T-helper 2 cell treated with Interferon-gamma antibody and Interleukin-4, amounts not matched to agents 5 μg/mL and 100 μg/mL, for 36 hours (primary cell): Measurements from ENCODE around the gene OR2AG1.

Source experiments
- DNase-seq: peaks from one replicate; pipeline ENCODE4 v3.0.0; 2021; ENCODE audit warnings: low spot score
- H3K27ac Mint-ChIP-seq: one replicate; pipeline ENCODE4 v1.8.0; 2021; ENCODE audit warnings: mild to moderate bottlenecking, mixed read lengths
- H3K27me3 Mint-ChIP-seq: one replicate; pipeline ENCODE4 v1.8.0; 2021; ENCODE audit warnings: low read depth, mixed read lengths
- H3K36me3 Mint-ChIP-seq: one replicate; pipeline ENCODE4 v1.8.0; 2021; ENCODE audit warnings: low read depth, mixed read lengths
- H3K4me1 Mint-ChIP-seq: one replicate; pipeline ENCODE4 v1.8.0; 2021; ENCODE audit warnings: low read depth, mixed read lengths
- H3K4me3 Mint-ChIP-seq: one replicate; pipeline ENCODE4 v1.8.0; 2022; ENCODE audit warnings: mild to moderate bottlenecking, moderate library complexity, mixed read lengths
- H3K9me3 Mint-ChIP-seq: one replicate; pipeline ENCODE4 v1.8.0; 2021; ENCODE audit warnings: mixed read lengths

Gene OR2AG1, protein sequence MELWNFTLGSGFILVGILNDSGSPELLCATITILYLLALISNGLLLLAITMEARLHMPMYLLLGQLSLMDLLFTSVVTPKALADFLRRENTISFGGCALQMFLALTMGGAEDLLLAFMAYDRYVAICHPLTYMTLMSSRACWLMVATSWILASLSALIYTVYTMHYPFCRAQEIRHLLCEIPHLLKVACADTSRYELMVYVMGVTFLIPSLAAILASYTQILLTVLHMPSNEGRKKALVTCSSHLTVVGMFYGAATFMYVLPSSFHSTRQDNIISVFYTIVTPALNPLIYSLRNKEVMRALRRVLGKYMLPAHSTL

DNA sequence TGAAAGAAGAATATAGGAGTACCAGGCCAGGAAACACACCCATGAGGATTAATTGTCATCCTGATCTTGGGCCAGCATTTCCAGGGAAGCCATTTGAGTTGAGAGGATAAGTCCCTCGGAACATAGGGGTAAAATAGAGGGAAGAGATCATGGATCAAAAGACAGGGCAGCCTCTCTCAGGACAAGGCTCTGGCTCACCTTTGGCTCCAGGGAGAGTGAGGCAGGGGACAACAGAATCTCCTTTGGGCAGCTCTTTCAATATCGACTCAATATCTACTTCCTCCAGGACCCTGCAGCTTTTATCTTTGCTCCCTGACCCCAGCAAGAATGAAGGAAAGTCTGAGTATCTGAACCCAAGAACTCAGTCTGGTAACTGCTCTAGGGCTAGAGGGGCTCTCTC lies at the start of gene OR2AG1:
Gene OR2AG1, plus strand, starts transcription at position 301 of the 400 bp plus-strand sequence. CDS start 2,018 bp downstream, outside the sequence.
- no peak within 1 kb of the TSS for H3K4me3 Mint-ChIP-seq
- H3K4me1 Mint-ChIP-seq: no peaks in the 10 kb centered on the region
- DNase-seq: no peak
- no peaks in the 10 kb centered on the region for H3K9me3 Mint-ChIP-seq
- peaks cover 20% of the 10 kb centered on the region for H3K27me3 Mint-ChIP-seq
- no peak within 1 kb of the TSS for H3K27ac Mint-ChIP-seq
- H3K36me3 Mint-ChIP-seq: no peaks in the 10 kb centered on the region

DNA sequence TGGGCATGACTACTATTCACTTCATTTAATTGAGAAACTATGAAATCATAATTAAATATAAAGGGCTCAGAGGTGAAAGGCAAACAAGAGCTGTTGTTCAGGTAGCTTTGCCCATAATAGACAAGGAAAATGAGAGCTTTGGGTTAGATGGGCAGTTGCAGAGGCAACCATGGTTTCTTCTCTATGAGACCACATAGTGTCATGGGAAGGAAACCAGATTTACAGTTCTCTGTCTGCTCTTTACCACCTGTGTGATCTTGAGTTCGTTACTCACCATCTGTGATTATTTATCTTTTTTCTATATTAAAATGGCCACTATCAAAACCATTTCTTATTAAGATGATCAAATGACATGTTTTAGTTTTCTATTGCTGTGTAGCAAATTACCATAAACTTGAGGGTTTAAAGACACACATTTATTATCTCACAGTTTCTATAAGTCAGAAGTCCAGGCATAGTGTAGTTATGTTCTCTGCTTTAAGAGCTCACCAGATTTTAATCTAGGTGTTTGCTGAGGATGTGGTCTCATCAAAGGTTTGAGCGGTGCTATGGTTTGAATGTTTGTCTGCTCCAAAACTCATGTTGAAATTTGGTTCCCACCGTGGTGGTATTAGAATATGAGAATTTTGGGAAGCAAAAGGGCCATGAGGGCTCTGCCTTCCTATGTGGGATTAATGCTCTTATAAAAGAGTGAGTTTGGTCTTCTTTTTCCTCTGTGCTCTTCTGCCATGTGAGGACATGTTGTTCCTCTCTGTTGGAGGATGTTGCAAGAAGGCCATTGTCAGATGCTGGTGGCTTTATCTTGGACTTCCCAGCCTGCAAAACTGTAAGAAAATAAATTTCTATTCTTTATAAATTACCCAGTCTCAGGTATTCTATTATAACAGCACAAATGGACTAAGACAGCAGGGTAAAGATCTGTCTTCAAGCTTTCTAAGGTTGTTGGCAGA lies 49.2 kb upstream of the OR2AG1 start:
- peak overlapping the region; percentile 49 for H3K4me3 Mint-ChIP-seq
- peaks cover 56% of the 10 kb centered on the region for H3K4me1 Mint-ChIP-seq

DNA sequence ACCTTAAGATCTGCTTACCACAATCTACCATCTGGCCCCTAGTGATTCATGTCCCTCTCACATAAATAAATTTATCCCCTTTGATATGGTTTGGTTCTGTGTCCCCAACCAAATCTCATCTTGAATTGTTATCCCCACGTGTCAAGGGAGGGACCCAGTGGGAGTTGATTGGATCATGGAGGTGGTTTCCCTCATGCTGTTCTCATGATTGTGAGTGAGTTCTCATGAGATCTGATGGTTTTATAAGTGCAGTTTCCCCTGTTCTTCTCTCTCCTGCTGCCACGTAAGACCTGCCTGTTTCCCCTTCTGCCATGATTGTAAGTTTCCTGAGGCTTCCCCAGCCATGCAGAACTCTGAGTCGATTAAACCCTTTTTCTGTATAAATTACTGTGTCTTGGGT lies 48.2 kb upstream of the OR2AG1 start:
- H3K36me3 Mint-ChIP-seq: peaks cover 65% of the 10 kb centered on the region
- no peak for DNase-seq
- H3K4me1 Mint-ChIP-seq: peaks cover 59% of the 10 kb centered on the region
- H3K27ac Mint-ChIP-seq: no peak overlapping the region
- no peaks in the 10 kb centered on the region for H3K27me3 Mint-ChIP-seq
- no peaks in the 10 kb centered on the region for H3K9me3 Mint-ChIP-seq
- peak overlapping the region; percentile 19 for H3K4me3 Mint-ChIP-seq

More for the DNA sequence above, 49.2 kb upstream of the OR2AG1 start:
- DNase-seq: no peak
- Mint-ChIP-seq H3K36me3 (peaks cover 71% of the 10 kb centered on the region), H3K27me3 (no peaks in the 10 kb centered on the region), H3K27ac (peak overlapping the region; percentile 70), H3K9me3 (no peaks in the 10 kb centered on the region)

DNA sequence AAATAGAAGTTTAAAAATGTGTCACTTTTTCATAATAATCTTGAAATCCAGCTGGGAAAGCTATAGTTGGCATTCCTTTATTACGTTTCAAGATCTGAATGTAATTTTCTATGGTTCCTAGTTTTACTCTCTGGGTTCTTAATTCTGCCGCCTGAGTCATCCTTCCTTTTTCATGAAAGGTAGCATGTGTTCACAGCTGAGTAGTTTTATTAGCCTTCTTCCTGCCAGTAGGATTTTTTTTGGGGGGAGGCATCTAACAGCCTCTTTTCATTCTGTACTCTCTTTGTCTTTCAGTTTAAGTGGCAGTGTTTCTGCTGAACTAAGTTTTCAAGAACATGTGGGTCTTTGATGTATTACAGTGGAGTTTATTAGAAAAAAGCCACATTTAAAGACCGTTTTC lies 47.5 kb upstream of the OR2AG1 start:
- Mint-ChIP-seq H3K9me3 (no peaks in the 10 kb centered on the region), H3K4me3 (peak overlapping the region; percentile 3), H3K27me3 (no peaks in the 10 kb centered on the region), H3K36me3 (peaks cover 68% of the 10 kb centered on the region), H3K27ac (peak overlapping the region; percentile 5), H3K4me1 (peaks cover 63% of the 10 kb centered on the region)
- no peak for DNase-seq

DNA sequence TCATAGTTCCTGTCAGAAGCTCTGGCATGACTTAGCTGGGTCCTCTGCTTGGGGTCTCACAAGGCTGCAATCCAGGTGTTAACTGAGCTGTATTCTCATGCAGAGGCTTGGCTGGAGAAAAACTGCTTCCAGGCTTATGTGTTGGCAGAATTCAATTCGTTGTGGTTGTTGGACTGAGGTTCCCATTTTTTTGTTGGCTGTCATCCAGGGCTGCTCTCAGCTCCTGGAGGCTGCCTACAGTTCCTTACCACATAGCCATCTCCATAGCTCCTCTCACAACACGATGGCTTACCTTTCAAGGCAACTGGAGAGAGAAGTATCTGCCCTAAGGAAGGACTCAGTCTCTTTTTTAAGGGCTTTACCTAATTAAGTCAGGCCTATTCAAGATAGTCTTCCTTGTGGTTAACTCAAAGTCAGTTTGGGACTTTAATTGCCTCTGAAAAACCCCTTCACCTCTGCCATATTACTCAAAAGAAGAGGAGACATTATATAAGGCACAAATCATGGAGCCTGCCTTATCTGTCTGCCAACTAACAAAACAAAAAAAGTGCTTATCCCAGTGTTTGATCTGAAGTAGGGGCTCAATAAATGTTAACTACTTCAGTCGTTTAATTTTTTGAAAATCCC lies 46.2 kb upstream of the OR2AG1 start:
- Mint-ChIP-seq H3K9me3 (no peaks in the 10 kb centered on the region), H3K36me3 (peaks cover 63% of the 10 kb centered on the region), H3K4me3 (no peak overlapping the region), H3K27ac (no peak overlapping the region), H3K27me3 (no peaks in the 10 kb centered on the region), H3K4me1 (peaks cover 65% of the 10 kb centered on the region)
- DNase-seq: no peak

DNA sequence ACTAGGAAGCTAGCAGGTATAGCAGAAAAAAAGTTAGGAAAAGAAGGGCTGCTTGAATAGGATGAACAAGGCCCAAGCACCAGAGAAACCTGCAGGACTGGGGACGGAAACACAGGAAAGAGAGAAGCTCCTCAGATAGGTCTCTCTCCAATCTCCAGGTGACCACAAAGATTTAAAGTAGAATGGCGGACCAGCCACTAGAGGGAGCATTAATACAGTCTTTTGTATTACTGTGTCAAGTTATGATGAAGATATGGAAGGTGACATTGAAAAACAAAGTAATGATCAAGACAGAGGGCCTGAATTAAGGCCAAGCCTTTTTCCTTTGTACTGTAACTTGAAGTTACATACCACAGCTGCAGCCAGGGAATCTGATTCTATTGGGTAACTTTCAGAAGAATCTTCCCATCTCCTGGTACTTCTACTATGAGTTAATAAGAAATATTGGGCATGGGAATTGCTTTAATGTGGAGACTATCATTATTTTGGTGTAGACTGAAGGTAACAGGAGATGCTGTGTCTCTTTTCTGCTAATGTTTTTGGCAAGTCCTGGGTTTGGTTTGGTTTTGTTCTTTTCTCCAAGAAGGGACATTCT lies 44.9 kb upstream of the OR2AG1 start:
- H3K27ac Mint-ChIP-seq: peak overlapping the region; percentile 4
- H3K4me3 Mint-ChIP-seq: no peak overlapping the region
- H3K4me1 Mint-ChIP-seq: peaks cover 77% of the 10 kb centered on the region
- peaks cover 65% of the 10 kb centered on the region for H3K36me3 Mint-ChIP-seq
- H3K27me3 Mint-ChIP-seq: no peaks in the 10 kb centered on the region
- DNase-seq: peak; percentile 49
- H3K9me3 Mint-ChIP-seq: no peaks in the 10 kb centered on the region

DNA sequence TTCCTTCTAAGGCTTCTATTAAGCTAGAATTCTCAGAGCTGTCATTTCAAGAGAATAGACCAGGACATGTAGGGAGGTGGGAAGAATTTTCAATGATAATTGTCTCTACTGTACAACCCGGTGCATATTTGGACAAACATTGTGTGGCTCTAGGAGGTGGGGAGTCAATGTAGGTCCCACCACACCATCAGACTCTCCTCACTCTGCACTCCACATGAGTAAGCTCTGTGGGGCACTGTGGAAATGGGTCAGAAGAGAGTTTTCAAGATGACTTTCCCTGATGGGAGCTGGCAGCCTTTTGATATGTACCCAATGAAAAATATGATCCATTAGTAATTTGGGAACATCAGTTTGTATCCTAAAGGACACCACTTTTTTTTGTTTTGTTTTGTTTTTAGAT lies 44.2 kb upstream of the OR2AG1 start:
- H3K9me3 Mint-ChIP-seq: no peaks in the 10 kb centered on the region
- H3K36me3 Mint-ChIP-seq: peaks cover 64% of the 10 kb centered on the region

DNA sequence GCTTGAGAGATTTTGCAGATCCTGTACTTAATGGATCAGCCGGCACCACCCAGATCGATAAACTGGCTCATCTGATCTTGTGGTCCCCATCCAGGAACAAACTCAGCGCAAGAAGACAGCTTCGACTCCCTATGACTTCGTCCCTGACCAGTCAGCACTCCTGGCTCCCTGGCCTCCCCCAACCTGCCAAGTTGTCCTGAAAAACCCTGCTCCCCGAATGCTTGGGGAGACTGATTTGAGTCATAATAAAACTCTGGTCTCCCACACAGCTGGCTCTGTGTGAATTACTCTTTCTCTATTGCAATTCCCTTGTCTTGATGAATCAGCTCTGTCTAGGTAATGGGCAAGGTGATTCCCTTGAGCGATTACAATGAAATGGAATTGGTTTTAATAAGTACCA lies 40.6 kb upstream of the OR2AG1 start:
- peak; percentile 53 for DNase-seq
- peaks cover 42% of the 10 kb centered on the region for H3K36me3 Mint-ChIP-seq
- no peak overlapping the region for H3K4me3 Mint-ChIP-seq
- peaks cover 52% of the 10 kb centered on the region for H3K4me1 Mint-ChIP-seq
- peak overlapping the region; percentile 49 for H3K27ac Mint-ChIP-seq
- no peaks in the 10 kb centered on the region for H3K9me3 Mint-ChIP-seq
- no peaks in the 10 kb centered on the region for H3K27me3 Mint-ChIP-seq

More for the DNA sequence above, 44.2 kb upstream of the OR2AG1 start:
- Mint-ChIP-seq H3K4me3 (no peak overlapping the region), H3K27ac (peak overlapping the region; percentile 4), H3K27me3 (no peaks in the 10 kb centered on the region), H3K4me1 (peaks cover 76% of the 10 kb centered on the region)
- DNase-seq: no peak

DNA sequence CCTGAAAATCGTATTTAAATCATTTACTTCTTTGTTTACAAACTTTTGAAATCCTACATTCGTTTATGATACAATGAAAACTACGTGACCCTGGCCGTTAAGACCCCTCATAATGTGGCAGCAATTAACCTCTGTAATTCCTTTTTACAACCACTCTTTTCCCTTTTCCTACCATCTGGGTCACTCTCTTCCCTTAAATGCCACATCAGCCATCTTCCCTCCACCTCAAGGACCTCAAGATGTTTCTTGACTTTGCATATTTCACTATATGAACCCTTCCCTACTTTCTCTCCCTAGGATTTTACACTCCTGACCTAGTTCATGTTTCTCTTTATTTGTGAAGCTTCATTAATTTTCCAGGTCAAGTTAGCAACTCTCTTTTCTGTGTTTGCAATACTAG lies 37.8 kb upstream of the OR2AG1 start:
- DNase-seq: no peak
- Mint-ChIP-seq H3K27me3 (no peaks in the 10 kb centered on the region), H3K4me3 (no peak overlapping the region), H3K27ac (no peak overlapping the region), H3K4me1 (peaks cover 37% of the 10 kb centered on the region), H3K36me3 (peaks cover 29% of the 10 kb centered on the region), H3K9me3 (no peaks in the 10 kb centered on the region)

DNA sequence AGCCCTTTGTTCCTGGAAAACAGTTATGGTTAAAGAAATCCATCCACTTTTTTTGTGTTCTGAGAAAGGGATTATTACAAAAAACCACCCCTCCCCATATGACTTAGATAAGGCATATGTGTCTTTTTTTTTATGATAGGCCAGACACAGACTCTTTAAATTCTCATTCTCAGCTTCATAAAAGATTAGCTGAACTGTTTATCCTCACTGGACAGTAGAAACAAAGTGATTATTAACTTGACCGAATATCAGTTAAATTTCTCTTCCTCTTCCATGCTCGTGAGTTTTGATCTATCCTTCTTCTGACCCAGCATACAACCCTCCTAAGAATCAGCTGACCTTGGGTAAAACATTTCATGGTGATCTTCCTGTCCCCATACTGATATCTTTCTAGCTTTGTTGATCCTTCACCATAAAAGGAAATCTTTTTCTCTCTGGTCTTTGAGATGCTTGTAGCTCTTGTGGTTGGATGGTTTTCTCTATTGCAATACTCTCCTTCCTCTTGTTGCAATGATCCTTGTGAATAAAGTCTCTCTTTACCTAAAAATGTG lies 37.3 kb upstream of the OR2AG1 start:
- no peaks in the 10 kb centered on the region for H3K27me3 Mint-ChIP-seq
- H3K36me3 Mint-ChIP-seq: peaks cover 29% of the 10 kb centered on the region
- no peak for DNase-seq
- no peak overlapping the region for H3K4me3 Mint-ChIP-seq
- no peaks in the 10 kb centered on the region for H3K9me3 Mint-ChIP-seq
- peaks cover 37% of the 10 kb centered on the region for H3K4me1 Mint-ChIP-seq
- H3K27ac Mint-ChIP-seq: no peak overlapping the region

DNA sequence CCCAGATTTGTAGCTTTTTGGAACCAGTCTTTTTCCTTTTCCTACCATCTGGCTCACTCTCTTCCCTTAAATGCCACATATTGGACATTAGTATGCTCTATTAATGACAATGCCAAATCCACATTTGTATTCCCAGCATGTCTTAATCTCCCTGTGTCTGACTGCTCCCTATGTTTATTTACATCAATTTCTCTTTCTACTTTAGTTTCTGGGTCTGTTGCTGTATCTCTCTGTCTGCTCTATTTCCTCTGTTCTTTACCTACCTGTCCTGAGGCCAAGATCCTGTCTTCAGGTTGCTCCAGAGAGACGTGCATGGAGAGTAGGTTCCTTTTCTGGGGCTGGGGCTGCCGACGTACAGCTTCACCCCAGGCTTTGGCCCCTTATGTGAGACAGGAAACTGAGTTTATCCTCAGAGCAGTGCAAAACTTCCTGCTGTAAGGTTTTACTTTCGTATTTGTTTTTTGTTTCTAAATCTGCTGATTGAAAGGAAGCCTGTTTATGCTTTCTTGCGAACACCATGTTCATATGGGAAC lies 36.7 kb upstream of the OR2AG1 start:
- Mint-ChIP-seq H3K4me3 (no peak overlapping the region), H3K9me3 (no peaks in the 10 kb centered on the region), H3K4me1 (peaks cover 38% of the 10 kb centered on the region), H3K36me3 (peaks cover 26% of the 10 kb centered on the region), H3K27me3 (no peaks in the 10 kb centered on the region), H3K27ac (no peak overlapping the region)
- peak; percentile 31 for DNase-seq

DNA sequence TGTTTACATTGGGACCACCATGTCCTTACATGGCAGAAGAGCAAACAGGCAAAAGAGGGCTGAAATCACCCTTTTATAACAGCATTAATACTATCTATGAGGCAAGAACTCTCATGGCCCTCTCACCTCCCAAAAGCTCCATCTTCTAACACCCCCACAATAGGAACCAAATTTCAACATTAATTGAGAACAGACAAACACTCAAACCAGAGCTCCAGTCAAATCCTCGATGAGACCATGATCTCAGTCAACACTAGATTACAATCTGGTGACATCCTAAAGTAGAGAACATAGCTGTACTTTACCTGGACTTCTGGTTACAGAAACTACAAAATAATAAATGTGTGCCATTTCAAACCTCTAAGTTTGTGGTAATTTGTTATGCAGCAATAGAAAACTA lies 36.2 kb upstream of the OR2AG1 start:
- Mint-ChIP-seq H3K36me3 (peaks cover 25% of the 10 kb centered on the region), H3K4me3 (no peak overlapping the region), H3K9me3 (no peaks in the 10 kb centered on the region), H3K27ac (no peak overlapping the region), H3K27me3 (no peaks in the 10 kb centered on the region), H3K4me1 (peaks cover 37% of the 10 kb centered on the region)
- no peak for DNase-seq

DNA sequence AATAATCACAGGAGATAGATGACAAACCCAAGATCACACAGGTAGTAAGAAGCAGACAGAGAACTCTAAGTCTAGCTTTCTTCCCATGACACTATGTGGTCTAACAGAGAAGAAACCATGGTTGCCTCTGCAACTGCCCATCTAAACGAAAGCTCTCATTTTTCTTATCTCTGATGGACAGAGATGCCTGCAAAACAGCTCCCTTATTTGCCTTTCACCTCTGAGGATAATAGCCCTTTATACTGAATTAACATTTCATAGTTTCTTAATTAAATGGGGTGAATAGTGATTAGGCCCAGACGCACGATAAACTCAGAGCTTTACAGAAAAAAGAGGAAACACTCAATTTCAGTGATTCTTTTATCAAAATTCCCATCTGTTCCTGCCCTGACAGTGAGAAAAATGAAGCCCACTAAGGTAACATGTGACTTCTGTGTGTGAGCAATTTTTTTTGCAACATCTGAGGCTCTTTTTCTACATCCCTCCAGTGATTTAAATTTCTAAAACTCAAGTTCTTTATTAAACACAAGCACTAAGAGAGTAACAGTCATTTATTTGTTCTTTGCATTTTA lies 35.6 kb upstream of the OR2AG1 start:
- Mint-ChIP-seq H3K27ac (no peak overlapping the region), H3K4me3 (no peak overlapping the region), H3K36me3 (peaks cover 20% of the 10 kb centered on the region), H3K9me3 (no peaks in the 10 kb centered on the region), H3K27me3 (no peaks in the 10 kb centered on the region), H3K4me1 (peaks cover 32% of the 10 kb centered on the region)
- no peak for DNase-seq
